ENCODE measurements around the gene SYK.
"Not testable (repeated sequence)": the region's sequence is repeated elsewhere in the genome, so short reads cannot be mapped to it uniquely, and the experiment has no call there.

The SYK gene

DNA sequence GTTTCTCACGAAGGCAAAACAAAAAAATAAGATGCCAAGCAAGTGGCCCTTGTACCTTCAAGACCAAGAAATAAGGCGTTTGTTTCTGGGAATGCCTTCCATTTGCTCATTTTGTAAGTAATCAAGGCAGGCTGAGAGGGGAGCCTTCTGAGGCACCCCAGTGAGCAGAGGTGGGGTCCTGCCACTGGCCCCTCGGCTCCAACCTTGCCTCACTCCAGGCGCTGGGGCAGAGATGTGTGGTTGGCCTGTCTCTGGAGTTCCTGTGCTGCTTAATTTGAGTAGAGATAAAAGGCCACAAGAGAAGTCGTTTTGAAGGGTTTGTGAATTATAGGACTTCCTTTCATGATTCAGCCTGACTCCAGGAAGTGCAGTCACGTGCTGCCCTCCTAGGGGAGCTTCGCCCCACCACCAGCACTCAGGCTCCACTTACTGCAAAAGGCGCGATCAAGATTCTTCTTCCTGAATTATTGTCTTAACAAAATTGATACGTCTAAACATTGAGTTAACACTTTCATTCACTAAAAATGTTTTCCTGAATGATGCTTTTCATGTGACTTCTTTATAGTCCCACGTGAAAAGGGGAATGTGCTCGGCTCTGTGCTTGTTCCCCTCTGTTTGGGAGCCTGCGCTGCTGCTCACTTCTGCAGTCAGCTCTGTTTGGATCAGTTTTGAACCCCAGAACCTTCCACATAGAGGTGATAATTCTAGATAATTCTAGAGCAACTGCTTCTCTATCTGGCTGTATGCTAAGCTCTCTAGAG is 13.7 kb downstream of the SYK start:
- Histone ChIP-seq H3K36me3 (peaks cover 58% of the 10 kb centered on the region), H3K27ac (no peak overlapping the region), H3K27me3 (ENCODE audit: insufficient read depth, low read depth, severe bottlenecking) (no peaks in the 10 kb centered on the region), H3K4me3 (ENCODE audit: low read depth, low read length) (no peak overlapping the region), H3K9me3 (ENCODE audit: severe bottlenecking) (no peaks in the 10 kb centered on the region)
- no peak for DNase-seq
- TF ChIP-seq, protein P1, sequence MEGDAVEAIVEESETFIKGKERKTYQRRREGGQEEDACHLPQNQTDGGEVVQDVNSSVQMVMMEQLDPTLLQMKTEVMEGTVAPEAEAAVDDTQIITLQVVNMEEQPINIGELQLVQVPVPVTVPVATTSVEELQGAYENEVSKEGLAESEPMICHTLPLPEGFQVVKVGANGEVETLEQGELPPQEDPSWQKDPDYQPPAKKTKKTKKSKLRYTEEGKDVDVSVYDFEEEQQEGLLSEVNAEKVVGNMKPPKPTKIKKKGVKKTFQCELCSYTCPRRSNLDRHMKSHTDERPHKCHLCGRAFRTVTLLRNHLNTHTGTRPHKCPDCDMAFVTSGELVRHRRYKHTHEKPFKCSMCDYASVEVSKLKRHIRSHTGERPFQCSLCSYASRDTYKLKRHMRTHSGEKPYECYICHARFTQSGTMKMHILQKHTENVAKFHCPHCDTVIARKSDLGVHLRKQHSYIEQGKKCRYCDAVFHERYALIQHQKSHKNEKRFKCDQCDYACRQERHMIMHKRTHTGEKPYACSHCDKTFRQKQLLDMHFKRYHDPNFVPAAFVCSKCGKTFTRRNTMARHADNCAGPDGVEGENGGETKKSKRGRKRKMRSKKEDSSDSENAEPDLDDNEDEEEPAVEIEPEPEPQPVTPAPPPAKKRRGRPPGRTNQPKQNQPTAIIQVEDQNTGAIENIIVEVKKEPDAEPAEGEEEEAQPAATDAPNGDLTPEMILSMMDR (IDR thresholded peaks at IDR 0.05; ENCODE audit: low read depth, low read length): no peak

DNA sequence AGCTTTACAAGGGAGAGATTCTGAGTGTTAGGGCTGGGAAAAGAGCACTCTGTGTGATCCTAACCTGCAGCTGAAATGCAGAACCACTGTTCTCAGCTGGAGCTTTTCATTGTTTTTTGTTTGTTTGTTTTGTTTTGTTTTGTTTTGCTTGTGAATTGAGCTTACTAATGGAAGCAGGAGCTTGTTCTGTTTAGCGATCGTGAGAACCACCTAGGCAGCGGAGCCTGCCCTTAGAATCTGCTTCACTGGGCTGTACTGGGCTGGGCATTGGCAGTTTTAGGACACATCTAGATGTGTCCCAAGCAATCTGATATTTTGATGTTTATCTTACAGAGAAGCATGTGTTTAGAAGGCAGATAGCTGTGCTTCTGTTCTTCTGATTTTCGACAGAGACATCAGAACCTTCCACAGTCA is 14.3 kb downstream of the SYK start:
- H3K36me3 ChIP-seq: peaks cover 56% of the 10 kb centered on the region
- H3K27ac ChIP-seq: no peak overlapping the region
- TF ChIP-seq, protein P1 (IDR thresholded peaks at IDR 0.05; ENCODE audit: low read depth, low read length): no peak
- no peak overlapping the region for H3K4me3 ChIP-seq (ENCODE audit: low read depth, low read length)
- no peaks in the 10 kb centered on the region for H3K9me3 ChIP-seq (ENCODE audit: severe bottlenecking)
- H3K27me3 ChIP-seq (ENCODE audit: insufficient read depth, low read depth, severe bottlenecking): no peaks in the 10 kb centered on the region
- DNase-seq: no peak

DNA sequence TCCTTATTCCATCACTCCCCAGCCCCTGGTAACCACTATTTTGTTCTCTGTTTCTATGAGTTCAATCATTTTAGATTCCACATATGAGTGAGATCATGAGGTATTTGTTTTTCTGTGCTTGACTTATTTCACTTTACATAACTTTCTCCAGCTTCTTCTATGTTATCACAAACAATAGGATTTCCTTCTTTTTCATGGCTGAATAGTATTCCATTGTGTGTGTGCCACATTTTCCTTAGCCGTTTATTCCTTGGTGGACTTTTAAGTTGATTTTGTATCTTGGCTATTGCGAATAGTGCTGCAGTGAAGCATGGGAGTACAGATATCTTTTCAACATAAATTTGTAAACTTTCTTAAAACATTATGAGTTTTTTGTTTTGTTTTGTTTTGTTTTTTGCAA is 15.1 kb downstream of the SYK start:
- Histone ChIP-seq H3K9me3 (ENCODE audit: severe bottlenecking) (no peaks in the 10 kb centered on the region), H3K27me3 (ENCODE audit: insufficient read depth, low read depth, severe bottlenecking) (no peaks in the 10 kb centered on the region), H3K36me3 (peaks cover 60% of the 10 kb centered on the region), H3K27ac (no peak overlapping the region), H3K4me3 (ENCODE audit: low read depth, low read length) (no peak overlapping the region)
- DNase-seq: no peak
- TF ChIP-seq, protein P1 (IDR thresholded peaks at IDR 0.05; ENCODE audit: low read depth, low read length): no peak

DNA sequence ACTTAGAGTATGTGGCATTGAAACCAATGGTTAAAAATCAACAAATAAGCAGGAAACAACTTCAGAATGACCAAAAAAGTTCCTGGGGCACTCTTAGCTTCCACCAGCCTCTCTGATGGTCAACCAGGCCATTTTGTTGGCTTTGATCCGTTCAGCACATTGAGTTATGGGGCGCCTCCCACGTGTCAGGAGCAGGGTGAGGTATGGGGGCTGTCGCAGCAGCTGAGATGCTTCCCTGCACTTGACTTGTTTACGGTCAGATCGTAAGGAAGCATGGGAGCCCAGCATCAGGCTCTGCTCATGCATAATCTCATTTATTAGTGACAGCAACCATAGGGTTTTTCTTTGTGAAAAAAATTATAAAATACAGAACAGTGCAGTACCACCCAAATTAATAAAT is 16.7 kb downstream of the SYK start:
- Histone ChIP-seq H3K36me3 (peaks cover 63% of the 10 kb centered on the region), H3K27me3 (ENCODE audit: insufficient read depth, low read depth, severe bottlenecking) (no peaks in the 10 kb centered on the region), H3K27ac (no peak overlapping the region; the same call in 1 of the 2 replicates), H3K4me3 (ENCODE audit: low read depth, low read length) (no peak overlapping the region), H3K9me3 (ENCODE audit: severe bottlenecking) (no peaks in the 10 kb centered on the region)
- TF ChIP-seq, protein P1 (IDR thresholded peaks at IDR 0.05; ENCODE audit: low read depth, low read length): no peak
- DNase-seq: no peak

DNA sequence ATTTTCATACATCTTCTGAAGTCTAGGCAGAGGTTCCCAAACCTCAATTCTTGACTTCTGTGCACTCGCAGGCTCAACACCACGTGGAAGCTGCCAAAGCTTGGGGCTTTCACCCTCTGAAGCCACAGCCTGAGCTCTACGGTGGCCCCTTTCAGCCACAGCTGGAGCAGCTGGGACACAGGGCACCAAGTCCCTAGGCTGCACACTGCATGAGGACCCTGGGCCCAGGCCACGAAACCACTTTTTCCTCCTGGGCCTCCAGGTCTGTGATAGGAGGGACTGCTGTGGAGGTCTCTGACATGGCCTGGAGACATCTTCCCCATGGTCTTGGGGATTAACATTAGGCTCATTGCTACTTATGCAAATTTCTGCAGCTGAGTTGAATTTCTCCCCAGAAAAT is 18.8 kb downstream of the SYK start:
- not testable (repeated sequence) for DNase-seq; H3K27me3 ChIP-seq (ENCODE audit: insufficient read depth, low read depth, severe bottlenecking); H3K4me3 ChIP-seq (ENCODE audit: low read depth, low read length); H3K27ac ChIP-seq; H3K9me3 ChIP-seq (ENCODE audit: severe bottlenecking)
- peaks cover 73% of the 10 kb centered on the region for H3K36me3 ChIP-seq

DNA sequence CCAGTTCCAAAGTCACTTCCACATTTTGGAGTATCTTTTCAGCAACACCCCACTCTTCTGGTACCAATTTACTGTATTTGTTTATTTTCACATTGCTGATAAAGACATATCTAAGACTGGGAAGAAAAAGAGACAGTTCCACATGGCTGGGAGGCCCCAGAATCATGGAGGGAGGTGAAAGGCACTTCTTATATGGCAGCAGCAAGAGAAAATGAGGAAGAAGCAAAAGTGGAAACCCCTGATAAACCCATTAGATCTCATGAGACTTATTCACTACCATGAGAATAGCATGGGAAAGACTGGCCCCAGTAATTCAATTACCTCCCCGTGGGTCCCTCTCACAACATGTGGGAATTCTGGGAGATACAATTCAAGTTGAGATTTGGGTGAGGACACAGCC is 19.6 kb downstream of the SYK start:
- not testable (repeated sequence) for H3K4me3 ChIP-seq (ENCODE audit: low read depth, low read length); H3K27me3 ChIP-seq (ENCODE audit: insufficient read depth, low read depth, severe bottlenecking); DNase-seq; H3K27ac ChIP-seq; H3K9me3 ChIP-seq (ENCODE audit: severe bottlenecking)
- peaks cover 76% of the 10 kb centered on the region for H3K36me3 ChIP-seq

DNA sequence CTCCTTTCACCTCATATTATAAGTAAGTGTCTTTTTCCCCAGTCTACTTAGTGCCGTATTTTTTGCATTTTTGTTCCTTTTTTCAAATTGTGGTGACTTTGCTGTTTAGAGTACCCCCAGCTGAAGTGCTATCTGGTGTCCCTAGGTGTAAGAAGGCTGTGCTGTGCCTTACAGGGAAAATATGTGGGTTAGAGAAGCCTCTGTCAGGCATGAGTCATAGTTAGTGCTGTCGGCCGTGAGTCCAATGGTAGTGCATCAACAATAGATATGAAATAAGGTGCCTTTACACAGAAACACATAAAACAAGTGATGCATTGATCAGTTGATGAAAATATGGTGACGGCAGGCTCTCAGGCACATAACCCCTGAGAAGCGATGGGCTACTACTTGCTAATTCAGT is 20.1 kb downstream of the SYK start:
- Histone ChIP-seq H3K4me3 (ENCODE audit: low read depth, low read length) (no peak overlapping the region), H3K27ac (no peak overlapping the region), H3K27me3 (ENCODE audit: insufficient read depth, low read depth, severe bottlenecking) (no peaks in the 10 kb centered on the region), H3K36me3 (peaks cover 76% of the 10 kb centered on the region), H3K9me3 (ENCODE audit: severe bottlenecking) (no peaks in the 10 kb centered on the region)
- TF ChIP-seq, protein P1 (IDR thresholded peaks at IDR 0.05; ENCODE audit: low read depth, low read length): no peak
- DNase-seq: no peak

All from WERI-Rb-1 (cell line).